ENCODE measurements around the gene PFKFB3. TPM values are rescaled to one million over a fixed set of nuclear protein-coding genes. Genes with fewer than 3 reads are reported as not detected.

Gene PFKFB3
- total RNA-seq, 4 donors from 2014 or later = 29.6 to 78.3 (median 38.4) TPM

DNA sequence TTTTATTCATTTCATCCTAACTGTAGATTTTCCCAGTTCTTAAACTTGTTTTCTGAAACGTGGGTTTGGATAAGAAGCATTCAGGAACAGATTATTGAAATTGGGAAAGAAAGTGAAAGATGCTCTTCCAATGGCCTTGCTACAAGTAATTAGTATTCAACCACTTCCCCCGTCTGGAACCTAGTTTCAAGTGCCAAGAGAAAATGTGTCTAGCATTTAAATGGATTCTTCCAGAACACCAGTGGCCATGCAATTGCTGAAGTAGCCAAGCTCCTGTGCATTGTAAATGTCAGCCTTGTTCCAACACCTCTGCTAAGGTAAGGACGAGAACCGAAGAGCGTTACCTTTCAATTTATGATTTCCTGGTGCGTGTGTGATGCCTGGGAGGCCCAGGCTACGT, 68.2 kb downstream of the PFKFB3 start:
- Histone ChIP-seq H3K27me3 (no peaks in the 10 kb centered on the region), H3K36me3 (no peaks in the 10 kb centered on the region), H3K27ac (no peak overlapping the region), H3K4me3 (no peak overlapping the region), H3K9me3 (no peaks in the 10 kb centered on the region), H3K4me1 (peaks cover 0 to 12% (median 0%) of the 10 kb centered on the region in 3 donors)
- no peak for ATAC-seq
- TF ChIP-seq POLR2AphosphoS5 (IDR thresholded peaks at IDR 0.05) = no peak
- no peak for TF ChIP-seq EP300 (IDR thresholded peaks at IDR 0.05)
- TF ChIP-seq POLR2A (IDR thresholded peaks at IDR 0.05) = no peak
- TF ChIP-seq, protein P1, sequence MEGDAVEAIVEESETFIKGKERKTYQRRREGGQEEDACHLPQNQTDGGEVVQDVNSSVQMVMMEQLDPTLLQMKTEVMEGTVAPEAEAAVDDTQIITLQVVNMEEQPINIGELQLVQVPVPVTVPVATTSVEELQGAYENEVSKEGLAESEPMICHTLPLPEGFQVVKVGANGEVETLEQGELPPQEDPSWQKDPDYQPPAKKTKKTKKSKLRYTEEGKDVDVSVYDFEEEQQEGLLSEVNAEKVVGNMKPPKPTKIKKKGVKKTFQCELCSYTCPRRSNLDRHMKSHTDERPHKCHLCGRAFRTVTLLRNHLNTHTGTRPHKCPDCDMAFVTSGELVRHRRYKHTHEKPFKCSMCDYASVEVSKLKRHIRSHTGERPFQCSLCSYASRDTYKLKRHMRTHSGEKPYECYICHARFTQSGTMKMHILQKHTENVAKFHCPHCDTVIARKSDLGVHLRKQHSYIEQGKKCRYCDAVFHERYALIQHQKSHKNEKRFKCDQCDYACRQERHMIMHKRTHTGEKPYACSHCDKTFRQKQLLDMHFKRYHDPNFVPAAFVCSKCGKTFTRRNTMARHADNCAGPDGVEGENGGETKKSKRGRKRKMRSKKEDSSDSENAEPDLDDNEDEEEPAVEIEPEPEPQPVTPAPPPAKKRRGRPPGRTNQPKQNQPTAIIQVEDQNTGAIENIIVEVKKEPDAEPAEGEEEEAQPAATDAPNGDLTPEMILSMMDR (IDR thresholded peaks at IDR 0.05) = no peak
- WGBS, 2 donors (ENCODE audit: low coverage in 1 of 2) = 52 to 77% methylated on average over 2 to 5 of the region's 7 CpGs

DNA sequence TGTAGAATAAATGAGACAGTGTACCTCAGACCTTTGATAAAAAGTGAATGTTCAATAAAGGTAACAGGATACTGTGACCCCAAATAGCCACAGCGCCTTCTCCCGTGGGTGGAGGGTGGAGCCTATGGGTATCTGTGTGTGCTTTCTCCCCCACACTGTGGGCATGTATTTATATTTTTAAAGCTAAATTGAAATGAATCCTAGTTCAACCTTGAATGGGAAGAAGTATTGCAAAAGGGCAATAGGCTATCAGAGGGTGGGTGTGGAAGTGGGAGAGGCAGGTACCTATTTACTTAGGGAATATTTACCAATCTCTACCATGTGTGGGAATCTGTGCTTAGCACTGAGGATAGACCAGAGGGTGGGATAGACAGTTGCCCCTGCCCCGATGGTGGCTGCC, 68.9 kb downstream of the PFKFB3 start:
- Histone ChIP-seq H3K9me3 (no peaks in the 10 kb centered on the region), H3K27ac (no peak overlapping the region), H3K27me3 (no peaks in the 10 kb centered on the region), H3K4me1 (peaks cover 0 to 14% (median 0%) of the 10 kb centered on the region in 3 donors), H3K36me3 (no peaks in the 10 kb centered on the region), H3K4me3 (no peak overlapping the region)
- TF ChIP-seq, protein P1 (IDR thresholded peaks at IDR 0.05) = no peak
- TF ChIP-seq POLR2AphosphoS5 (IDR thresholded peaks at IDR 0.05) (no peak), POLR2A (IDR thresholded peaks at IDR 0.05) (no peak), EP300 (IDR thresholded peaks at IDR 0.05) (no peak)
- ATAC-seq = no peak
- 94 to 95% methylated on average over 2 to 3 of the region's 3 CpGs for WGBS, 2 donors (ENCODE audit: low coverage in 1 of 2)

DNA sequence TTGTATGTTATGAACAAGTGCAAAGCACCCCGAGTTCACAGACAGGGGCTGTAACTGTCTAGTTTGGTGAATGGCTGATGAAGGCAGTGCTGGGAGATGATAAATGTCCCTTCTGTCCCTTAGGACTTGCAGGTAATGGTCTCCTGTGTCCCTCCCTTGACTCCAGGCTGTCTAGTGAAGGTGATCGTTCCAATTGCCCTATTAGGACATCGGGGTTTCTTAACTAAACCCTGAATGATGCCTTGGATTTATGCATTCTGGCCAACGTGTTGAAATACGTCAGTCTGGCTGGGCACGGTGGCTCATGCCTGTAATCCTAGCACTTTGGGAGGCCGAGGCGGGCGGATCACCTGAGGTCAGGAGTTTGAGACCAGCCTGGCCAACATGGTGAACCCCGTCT, 69.4 kb downstream of the PFKFB3 start:
- ATAC-seq = no peak

DNA sequence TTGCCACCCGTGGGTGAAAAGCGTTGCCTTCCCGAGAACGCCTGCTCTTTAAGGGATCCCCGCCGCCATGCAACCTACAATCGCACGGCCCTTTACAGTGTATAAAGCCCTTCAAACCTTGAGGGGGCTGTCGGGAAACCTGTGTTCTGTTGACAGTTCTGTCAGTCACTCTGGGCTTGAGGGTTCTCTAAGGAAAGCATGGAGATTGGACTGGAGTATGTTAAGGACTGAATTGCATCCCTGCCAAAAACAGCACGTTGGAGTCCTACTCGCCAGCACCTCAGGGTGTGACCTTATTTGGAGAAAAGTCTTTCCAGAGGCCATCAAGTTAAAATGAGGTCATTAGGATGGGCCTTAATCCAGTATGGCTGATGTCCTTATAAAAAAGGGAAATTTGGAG, 70.6 kb downstream of the PFKFB3 start:
- no peaks in the 10 kb centered on the region for H3K9me3 ChIP-seq
- no peak overlapping the region for H3K27ac ChIP-seq
- no peak for ATAC-seq
- peaks cover 0 to 14% (median 0%) of the 10 kb centered on the region in 3 donors for H3K4me1 ChIP-seq
- TF ChIP-seq POLR2A (IDR thresholded peaks at IDR 0.05) (no peak), POLR2AphosphoS5 (IDR thresholded peaks at IDR 0.05) (no peak), EP300 (IDR thresholded peaks at IDR 0.05) (no peak)
- TF ChIP-seq, protein P1 (IDR thresholded peaks at IDR 0.05) = no peak
- no peaks in the 10 kb centered on the region for H3K36me3 ChIP-seq
- H3K27me3 ChIP-seq = no peaks in the 10 kb centered on the region
- WGBS, 2 donors (ENCODE audit: low coverage in 1 of 2) = 59 to 76% methylated on average over 2 to 6 of the region's 11 CpGs
- no peak overlapping the region for H3K4me3 ChIP-seq

More for the DNA sequence above, 69.4 kb downstream of the PFKFB3 start:
- Histone ChIP-seq H3K36me3 (no peaks in the 10 kb centered on the region), H3K9me3 (no peaks in the 10 kb centered on the region), H3K4me3 (no peak overlapping the region), H3K27ac (no peak overlapping the region), H3K4me1 (peaks cover 0 to 14% (median 0%) of the 10 kb centered on the region in 3 donors), H3K27me3 (no peaks in the 10 kb centered on the region)
- TF ChIP-seq POLR2A (IDR thresholded peaks at IDR 0.05) = no peak
- TF ChIP-seq POLR2AphosphoS5 (IDR thresholded peaks at IDR 0.05) = no peak
- TF ChIP-seq, protein P1 (IDR thresholded peaks at IDR 0.05) = no peak
- TF ChIP-seq EP300 (IDR thresholded peaks at IDR 0.05) = no peak
- 86% methylated on average over 1 of the region's 10 CpGs; no CpG with 5 or more reads in 1 of the 2 donors for WGBS, 2 donors (ENCODE audit: low coverage in 1 of 2)

DNA sequence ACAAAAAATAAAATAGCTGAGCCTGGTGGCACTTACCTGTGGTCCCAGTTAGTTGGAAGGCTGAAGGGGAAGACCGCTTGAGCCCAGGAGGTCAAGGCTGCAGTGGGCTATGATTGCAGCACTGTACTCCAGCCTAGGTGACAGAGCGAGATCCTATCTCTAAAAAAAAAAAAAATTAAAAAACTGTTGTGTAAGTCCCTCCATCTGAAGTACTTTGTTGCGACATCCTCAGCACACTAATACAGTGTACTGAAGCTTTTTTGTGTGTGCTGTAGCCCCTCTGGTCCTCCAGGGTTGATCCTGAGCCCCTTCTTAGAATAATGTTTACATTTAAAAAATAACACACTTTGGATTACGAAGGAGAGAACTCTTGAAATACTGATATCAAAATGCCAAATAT, 71.3 kb downstream of the PFKFB3 start:
- TF ChIP-seq POLR2AphosphoS5 (IDR thresholded peaks at IDR 0.05) (no peak), EP300 (IDR thresholded peaks at IDR 0.05) (no peak), POLR2A (IDR thresholded peaks at IDR 0.05) (no peak)
- WGBS, 2 donors (ENCODE audit: low coverage in 1 of 2) = 93 to 100% methylated on average over 3 to 4 of the region's 4 CpGs
- Histone ChIP-seq H3K27me3 (no peaks in the 10 kb centered on the region), H3K9me3 (no peaks in the 10 kb centered on the region), H3K4me3 (no peak overlapping the region), H3K4me1 (peaks cover 0 to 14% (median 0%) of the 10 kb centered on the region in 3 donors), H3K27ac (no peak overlapping the region), H3K36me3 (no peaks in the 10 kb centered on the region)
- ATAC-seq = no peak

All from gastroesophageal sphincter (tissue), 4 donors.